ENCODE data around the gene STING1.

- TF ChIP-seq EZH2phosphoT487 (conservative IDR thresholded peaks at IDR 0.05; ENCODE audit: low read length) (no peak), CTCF (IDR thresholded peaks at IDR 0.05; ENCODE audit: insufficient read depth, low read length, poor library complexity, severe bottlenecking) (no peak)
Measured at GRCh38 chr5:139459451-139459934, 23.1 kb downstream of the STING1 start.
